T1000 (cell line): ENCODE measurements around the gene LILRB3.
"Not testable (repeated sequence)": the region's sequence is repeated elsewhere in the genome, so short reads cannot be mapped to it uniquely, and the experiment has no call there.

Experiments
- DNase-seq: peaks from one replicate; lab custom pipeline; 2025; ENCODE audit warnings: mixed read lengths; lab: John Stamatoyannopoulos, UW

Gene LILRB3

DNA sequence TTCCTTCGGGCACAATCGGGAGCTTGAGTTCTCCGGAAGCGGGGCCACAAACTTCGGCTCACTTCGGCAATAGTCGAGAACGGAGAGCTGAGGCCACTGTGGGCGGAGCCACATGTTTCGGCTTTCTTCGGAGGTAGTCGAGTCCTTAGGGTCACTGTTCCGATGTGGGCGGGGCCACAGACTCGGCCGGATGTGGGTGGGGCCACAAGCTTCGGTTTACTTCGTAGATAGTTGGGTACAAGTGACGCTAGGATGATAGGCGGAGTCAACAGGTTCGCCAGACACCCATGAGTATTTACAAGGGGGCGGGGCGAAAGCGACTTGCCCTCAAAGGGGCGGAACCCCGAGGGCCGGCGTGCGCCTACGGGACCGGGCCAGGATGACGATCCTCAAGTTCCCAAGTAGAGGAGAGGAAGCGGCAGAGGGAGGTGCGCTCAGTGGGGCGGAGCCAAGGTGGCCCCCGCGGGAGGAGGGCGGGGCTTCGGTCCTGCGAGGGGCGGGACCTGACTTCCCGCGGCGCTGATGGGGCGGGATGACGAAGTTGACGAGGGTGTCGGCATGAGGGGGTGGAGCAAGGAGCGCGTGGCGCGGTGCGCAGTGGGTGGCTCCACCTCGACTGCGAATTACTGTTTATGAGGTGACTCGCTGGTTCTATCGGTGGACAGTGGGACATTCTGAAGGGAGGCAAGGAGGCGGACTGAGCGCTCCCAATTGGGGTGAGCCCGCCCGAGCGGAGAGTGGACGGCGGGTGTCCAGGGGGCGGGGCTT lies 32.9 kb downstream of the LILRB3 start:
- DNase-seq, result peak; percentile 99

DNA sequence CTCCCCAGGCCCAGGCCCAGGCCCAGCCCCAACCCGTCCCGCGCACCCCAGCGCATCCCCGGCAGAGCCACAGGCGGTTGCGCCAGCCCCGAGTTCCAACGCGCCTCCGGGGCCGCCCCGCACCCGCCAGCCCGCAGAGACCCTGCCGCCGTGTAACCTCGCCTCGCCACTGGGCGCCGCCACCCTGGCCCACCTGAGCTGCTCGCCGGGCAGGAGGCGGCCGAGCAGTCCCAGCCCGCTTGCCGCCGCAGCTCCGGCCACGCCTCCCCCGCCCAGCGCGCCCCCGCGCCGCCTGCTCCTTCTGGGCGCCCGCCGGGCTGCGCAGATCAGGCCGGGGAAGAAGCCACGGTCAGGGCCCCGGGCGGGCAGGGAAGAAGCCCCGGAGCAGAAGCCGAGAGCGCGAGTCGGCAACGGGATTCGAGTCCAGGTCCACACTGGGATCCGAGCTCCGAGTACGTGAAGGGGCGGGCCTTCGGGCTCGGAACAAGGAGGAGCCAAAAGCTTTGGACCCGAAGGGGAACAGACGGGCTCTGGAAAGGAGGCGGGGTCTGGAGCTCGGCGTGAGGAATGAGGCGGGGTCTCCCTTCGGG lies 33.6 kb downstream of the LILRB3 start, which contains the start of gene MBOAT7:
Gene MBOAT7, minus strand, starts transcription at position 436 of the 590 bp plus-strand sequence. CDS start 1,072 bp downstream, outside the sequence.
- DNase-seq, result no peak

DNA sequence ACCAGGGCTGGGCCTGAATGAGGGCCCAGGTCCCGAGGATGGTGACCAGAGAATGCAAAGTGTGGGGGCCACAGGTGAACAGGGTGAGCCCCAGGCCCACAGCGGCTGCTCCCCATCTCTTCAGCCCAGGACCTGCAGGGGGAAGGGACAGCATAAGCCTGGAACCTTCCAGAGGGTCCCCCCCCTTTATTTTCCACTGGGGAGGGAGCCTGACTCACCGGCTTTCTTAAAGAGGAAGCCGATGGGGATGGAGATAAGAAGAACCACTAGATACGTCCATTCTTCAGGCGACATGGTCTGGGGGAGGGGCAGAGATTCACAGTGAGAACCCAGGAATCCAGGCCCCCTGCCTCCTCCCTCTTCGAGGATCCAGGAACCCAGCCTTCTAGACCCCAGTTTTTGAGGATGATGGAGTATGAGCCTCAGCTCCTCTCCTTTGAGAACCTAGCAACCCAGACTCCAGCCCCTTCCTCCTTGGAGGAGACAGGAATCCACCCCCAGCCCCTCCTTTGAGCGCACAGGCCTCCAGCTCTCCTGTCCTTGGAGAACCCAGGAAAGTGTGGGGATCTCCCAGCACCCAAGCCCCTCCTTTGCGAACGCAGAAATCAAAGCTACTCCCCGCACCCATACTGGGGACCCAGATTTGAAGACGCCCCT lies 34.5 kb downstream of the LILRB3 start:
- DNase-seq, result no peak

DNA sequence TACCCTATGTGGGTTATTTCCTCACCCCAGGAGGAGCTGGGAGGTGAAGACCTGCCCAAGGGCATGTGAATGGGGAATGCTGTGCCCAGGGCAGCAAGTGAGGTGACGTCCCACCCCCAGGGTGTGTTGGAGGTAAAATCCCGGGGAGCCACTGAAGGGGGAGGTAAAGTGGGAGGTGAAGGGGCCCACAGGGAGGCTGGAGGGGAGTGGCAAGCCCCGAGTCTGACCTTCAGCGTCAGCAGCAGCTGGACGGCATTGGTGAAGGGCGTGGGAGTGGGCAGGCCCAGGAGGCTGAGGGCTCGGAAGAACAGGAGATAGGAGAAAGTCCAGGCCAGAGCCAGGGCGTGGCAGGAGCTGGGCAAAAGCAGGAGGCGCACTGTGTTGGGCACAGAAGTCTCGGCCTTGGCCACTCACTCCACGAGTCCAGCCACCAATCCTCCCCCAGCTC lies 35.8 kb downstream of the LILRB3 start:
- DNase-seq, result no peak

- DNase-seq, result no peak
Measured at GRCh38 chr19:54186351-54186750, 36.5 kb downstream of the LILRB3 start.

DNA sequence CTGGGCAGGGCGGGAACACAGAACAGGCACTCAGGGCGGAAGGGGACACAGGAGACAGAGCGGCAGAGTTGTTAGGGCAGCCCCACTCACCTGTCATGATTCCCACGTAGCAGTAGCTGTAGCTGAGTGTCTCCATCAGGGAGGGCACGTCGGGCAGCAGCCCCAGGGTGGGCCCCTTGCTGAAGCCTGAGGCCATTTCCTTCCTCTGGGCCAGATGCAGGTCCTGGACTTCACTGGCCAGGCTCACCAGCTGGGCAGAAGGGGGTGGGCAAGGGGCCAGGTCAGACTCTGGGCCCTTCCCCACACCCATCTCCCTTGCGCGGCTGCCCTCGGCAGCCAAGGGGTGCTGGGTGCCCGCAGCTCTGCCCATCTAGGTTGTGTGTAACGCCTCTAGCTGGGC lies 39.4 kb downstream of the LILRB3 start:
- no peak for DNase-seq

- DNase-seq, result not testable (repeated sequence)
Measured at GRCh38 chr19:54181894-54182293, 40.9 kb downstream of the LILRB3 start.

GRCh38 chr19:54180691-54181091 lies 42.1 kb downstream of the LILRB3 start:
- no peak for DNase-seq

GRCh38 chr19:54179921-54180461 lies 42.8 kb downstream of the LILRB3 start:
- no peak for DNase-seq

- DNase-seq, result no peak
Measured at GRCh38 chr19:54179262-54179852, 43.5 kb downstream of the LILRB3 start.

GRCh38 chr19:54178581-54179261 lies 44.1 kb downstream of the LILRB3 start:
- DNase-seq, result no peak

DNA sequence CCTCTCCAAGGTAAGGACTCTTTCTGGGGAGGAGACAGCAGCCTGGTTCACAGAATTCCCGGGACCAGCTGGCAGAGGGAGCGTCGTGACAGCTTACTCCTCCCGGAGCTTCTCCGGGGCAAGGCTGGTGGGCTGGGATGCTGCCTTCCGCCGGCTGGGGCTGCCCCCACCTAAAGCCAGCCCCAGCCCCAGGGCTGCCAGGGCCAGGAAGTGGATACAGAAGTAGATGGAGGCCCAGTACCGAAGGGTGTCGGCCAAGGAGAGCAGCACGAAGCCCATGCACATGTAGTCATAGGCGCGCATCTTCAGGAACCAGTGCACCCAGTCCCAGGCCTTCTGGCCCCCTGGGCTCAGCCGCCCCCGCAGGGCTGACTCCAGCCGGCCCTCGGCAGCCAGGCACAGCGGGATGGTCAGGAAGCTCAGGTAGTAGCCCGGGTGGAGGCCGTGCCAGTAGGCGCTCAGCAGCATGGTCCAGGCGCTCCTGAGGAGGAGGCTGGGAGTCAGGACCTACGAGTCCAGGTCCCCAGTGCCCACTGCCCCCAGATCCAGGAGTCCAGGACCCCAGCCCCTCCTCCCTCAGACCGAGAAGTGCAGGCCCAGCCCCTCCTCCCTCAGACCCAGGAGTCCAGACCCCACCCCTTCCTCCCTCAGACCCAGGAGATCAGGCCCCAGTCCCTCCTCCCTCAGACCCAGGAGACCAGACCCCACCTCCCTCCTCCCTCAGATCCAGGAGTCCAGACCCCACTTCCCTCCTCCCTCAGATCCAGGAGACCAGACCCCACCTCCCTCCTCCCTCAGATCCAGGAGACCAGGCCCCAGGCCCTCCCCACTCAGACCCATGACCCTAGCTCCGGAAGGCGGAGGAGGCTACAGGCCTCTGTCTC lies 48.6 kb downstream of the LILRB3 start:
- DNase-seq, result no peak

- DNase-seq, result no peak
Measured at GRCh38 chr19:54173359-54173699, 49.5 kb downstream of the LILRB3 start.

DNA sequence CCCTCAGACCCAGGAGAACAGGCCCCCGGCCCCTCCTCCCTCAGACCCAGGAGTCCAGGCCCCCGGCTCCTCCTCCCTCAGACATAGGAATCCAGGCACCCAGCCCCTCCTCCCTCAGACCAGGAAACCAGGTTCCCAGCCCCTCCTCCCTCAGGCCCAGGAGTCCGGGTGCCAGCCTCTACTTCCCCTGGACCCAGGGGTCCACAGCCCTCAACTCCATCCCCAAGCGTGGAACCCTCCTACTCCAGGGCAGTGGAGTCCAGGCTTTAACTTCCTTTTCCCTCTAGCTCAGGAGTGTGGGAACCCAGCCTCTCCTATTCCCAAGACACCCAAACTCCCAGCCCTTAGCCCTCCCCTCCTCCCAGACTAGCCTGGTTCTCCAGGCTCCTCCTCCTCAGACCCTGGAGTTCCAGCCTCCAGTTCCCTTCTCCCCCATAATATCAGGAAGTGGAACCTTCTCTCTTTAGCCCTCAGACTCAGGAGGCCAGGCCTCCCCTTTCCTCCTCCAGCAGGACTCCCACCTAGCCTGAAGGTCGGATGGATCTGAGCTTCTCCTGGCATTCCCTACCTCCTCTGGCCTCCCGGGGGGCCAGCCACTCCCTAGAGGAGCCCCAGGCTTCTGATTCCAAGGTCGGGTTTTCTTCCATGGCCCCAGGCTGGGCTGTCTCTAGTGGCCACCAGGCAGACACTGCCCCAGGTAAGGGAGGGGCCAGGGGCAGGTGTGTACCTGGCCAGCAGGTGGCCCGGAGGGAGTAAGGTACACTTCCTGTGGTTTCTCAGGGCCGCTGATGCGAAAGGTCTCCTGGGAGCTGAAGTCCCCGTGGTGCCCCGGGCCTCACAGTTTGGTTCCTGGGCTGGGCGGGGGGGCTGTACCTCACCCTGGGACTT lies 50.1 kb downstream of the LILRB3 start, which contains the start of gene TMC4:
Gene TMC4, minus strand, starts transcription at position 690 of the 888 bp plus-strand sequence. Its CDS starts 43 bp downstream, at position 647.
- DNase-seq, result no peak

- DNase-seq, result not testable (repeated sequence)
Measured at GRCh38 chr19:54171736-54172431, 50.9 kb downstream of the LILRB3 start.

DNA sequence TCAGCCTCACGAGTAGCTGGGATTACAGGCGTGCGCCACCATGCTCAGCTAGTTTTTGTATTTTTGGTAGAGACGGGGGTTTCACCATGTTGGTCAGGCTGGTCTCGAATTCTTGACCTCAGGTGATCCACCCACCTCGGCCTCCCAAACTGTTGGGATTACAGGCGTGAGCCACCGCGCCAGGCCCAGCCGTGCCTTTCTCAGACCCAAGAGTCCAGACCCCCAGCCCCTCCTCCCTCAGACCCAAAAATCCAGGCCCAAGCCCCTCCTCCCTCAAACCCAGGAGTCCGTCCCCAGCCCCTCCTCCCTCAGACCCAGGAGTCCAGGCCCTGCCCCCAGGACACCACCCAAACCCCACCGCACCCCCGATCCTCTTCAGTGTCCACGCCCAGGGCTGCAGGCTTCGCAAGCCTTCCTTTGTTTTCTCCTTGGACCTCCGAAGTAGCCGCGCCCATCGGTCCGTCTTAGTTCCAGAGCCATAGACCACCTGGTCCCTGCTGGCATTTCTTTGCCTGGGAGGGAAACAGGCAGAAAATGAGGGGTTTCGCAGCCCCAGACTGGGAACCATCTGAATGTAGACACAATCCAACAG lies 53.6 kb downstream of the LILRB3 start:
- no peak for DNase-seq

DNA sequence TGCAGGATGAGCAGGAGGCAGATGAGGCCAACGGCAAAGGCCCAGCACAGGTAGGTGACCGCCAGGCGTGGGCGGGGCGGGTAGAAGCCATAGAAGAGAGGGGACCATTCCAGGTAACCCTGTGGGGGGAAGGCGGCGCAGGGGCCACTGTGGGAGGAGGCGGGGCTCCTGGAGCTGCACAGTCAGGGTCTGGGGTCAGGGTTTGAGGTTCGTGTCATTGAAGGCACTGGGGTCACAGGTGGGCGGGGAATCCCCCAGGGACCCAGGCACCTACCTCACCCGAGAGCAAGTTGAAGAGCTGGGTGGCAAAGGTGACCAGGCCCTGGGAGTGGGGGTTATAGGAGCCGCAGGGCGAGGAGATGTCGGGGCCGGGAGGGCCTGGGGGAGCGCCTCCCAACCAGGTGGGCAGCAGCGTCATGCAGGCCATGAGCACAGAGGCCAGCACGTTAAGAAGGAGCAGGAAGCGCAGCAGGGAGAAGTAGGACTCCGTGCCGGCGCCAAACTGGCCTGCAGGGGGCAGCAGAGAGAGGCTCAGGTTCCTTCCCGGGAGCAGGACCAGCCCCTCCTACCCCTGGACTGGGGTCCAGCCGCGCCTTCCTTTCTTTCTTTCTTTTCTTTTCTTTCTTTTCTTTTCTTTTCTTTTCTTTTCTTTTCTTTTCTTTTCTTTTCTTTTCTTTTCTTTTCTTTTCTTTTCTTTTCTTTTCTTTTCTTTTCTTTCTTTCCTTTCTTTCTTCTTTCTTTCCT lies 54.5 kb downstream of the LILRB3 start:
- DNase-seq, result peak; percentile 79
